HAP-1 (cell line): ENCODE measurements around the gene LAGE3.

Experiments used
- DNase-seq, 2 experiments: peaks; one replicate each; pipeline ENCODE4 v3.0.0-alpha.2; 2016 to 2020; ENCODE audit warnings: low spot score in 2 of 2
- H3K27me3 ChIP-seq: fragments of 250-450 bp; sonication (Bioruptor Pico); 2 replicates; pipeline ENCODE4 v1.5.1; 2020; ENCODE audit warnings: low read depth, mild to moderate bottlenecking, moderate library complexity
- H3K36me3 ChIP-seq: fragments of 250-450 bp; sonication (Bioruptor Pico); replicated peaks from 2 replicates; pipeline ENCODE4 v1.5.1; 2020; ENCODE audit warnings: mild to moderate bottlenecking
- H3K4me1 ChIP-seq: fragments of 250-450 bp; sonication (Bioruptor Pico); 2 replicates; pipeline ENCODE4 v1.5.1; 2020; ENCODE audit warnings: mild to moderate bottlenecking
- H3K4me3 ChIP-seq: fragments of 250-450 bp; sonication (Bioruptor Pico); 2 replicates; pipeline ENCODE4 v1.5.1; 2020; ENCODE audit warnings: mild to moderate bottlenecking, moderate library complexity
- H3K9me3 ChIP-seq: fragments of 250-450 bp; sonication (Bioruptor Pico); 2 replicates; pipeline ENCODE4 v1.5.1; 2020; ENCODE audit warnings: mild to moderate bottlenecking, moderate library complexity
- in situ Hi-C: fragments of 300-500 bp; cut with MboI; formaldehyde crosslinking; loops from 3 replicates; pipeline ENCODE4 v1.14.3; 2020; ENCODE audit warnings: low sequenced_read_pairs, inconsistent platforms, mixed read lengths

LAGE3 gene

DNA sequence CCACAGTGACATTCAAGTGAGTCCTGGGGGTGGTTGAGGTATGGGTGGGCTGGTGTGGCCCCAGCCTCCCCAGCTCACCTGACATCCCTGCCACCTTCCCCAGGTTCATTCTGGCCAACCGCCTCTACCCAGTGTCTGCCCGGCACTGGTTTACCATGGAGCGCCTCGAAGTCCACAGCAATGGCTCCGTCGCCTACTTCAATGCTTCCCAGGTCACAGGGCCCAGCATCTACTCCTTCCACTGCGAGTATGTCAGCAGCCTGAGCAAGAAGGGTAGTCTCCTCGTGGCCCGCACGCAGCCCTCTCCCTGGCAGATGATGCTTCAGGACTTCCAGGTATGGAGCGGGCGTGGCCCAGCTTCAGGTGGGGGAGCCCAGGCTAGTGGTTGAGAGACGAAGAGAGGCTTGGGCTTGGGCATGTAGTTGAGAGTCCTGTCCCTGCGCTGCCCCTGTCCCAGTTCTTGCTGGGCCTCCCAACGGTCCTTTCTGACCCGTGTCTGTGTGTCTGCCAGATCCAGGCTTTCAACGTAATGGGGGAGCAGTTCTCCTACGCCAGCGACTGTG, 43.8 kb downstream of the LAGE3 start:
- Histone ChIP-seq H3K4me3 (no peak overlapping the region), H3K36me3 (peaks cover 69% of the 10 kb centered on the region), H3K27me3 (no peaks in the 10 kb centered on the region), H3K4me1 (peaks cover 5% of the 10 kb centered on the region), H3K9me3 (no peaks in the 10 kb centered on the region)
- in situ Hi-C loops, result no loop called here
- DNase-seq, result no peak

- Histone ChIP-seq H3K9me3 (no peaks in the 10 kb centered on the region), H3K4me1 (peaks cover 8% of the 10 kb centered on the region), H3K36me3 (peaks cover 69% of the 10 kb centered on the region), H3K4me3 (no peak overlapping the region), H3K27me3 (no peaks in the 10 kb centered on the region)
- DNase-seq, result no peak
- in situ Hi-C loops, result no loop called here
These were observed 44.5 kb downstream of the LAGE3 start for GRCh38 chrX:154434394-154435168.

- in situ Hi-C loops, result no loop called here
- Histone ChIP-seq H3K4me3 (no peak overlapping the region), H3K27me3 (no peaks in the 10 kb centered on the region), H3K4me1 (peaks cover 13% of the 10 kb centered on the region), H3K36me3 (peaks cover 62% of the 10 kb centered on the region), H3K9me3 (no peaks in the 10 kb centered on the region)
- no peak for DNase-seq
These were observed 45.5 kb downstream of the LAGE3 start for GRCh38 chrX:154433605-154434004.

DNA sequence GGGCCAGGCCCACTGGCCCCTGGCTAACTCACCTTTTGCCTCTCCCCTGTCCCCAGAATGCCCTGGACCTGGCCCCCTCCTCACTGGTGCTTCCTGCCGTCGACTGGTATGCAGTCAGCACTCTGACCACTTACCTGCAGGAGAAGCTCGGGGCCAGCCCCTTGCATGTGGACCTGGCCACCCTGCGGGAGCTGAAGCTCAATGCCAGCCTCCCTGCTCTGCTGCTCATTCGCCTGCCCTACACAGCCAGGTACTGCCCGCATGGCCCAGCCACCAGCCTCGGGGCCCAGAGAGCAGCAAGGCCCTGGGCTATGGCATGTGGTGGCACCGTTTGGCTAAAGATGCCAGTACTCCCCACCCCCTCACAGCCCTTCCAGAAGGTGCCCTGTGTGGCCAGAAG, 46.9 kb downstream of the LAGE3 start:
- H3K36me3 ChIP-seq, result peaks cover 55% of the 10 kb centered on the region
- peaks cover 21% of the 10 kb centered on the region for H3K4me1 ChIP-seq
- no peaks in the 10 kb centered on the region for H3K27me3 ChIP-seq
- in situ Hi-C loops, result no loop called here
- no peak overlapping the region for H3K4me3 ChIP-seq
- no peaks in the 10 kb centered on the region for H3K9me3 ChIP-seq
- no peak for DNase-seq

- DNase-seq, result no peak
- in situ Hi-C loops, result no loop called here
- no peaks in the 10 kb centered on the region for H3K27me3 ChIP-seq
- H3K4me1 ChIP-seq, result peaks cover 21% of the 10 kb centered on the region
- H3K9me3 ChIP-seq, result no peaks in the 10 kb centered on the region
- peaks cover 54% of the 10 kb centered on the region for H3K36me3 ChIP-seq
- H3K4me3 ChIP-seq, result no peak overlapping the region
These were observed 47.7 kb downstream of the LAGE3 start for GRCh38 chrX:154431341-154431740.

- DNase-seq, result no peak
- no peak overlapping the region for H3K4me3 ChIP-seq
- H3K9me3 ChIP-seq, result no peaks in the 10 kb centered on the region
- H3K36me3 ChIP-seq, result peaks cover 49% of the 10 kb centered on the region
- peaks cover 16% of the 10 kb centered on the region for H3K4me1 ChIP-seq
- H3K27me3 ChIP-seq, result no peaks in the 10 kb centered on the region
- in situ Hi-C loops, result no loop called here
These were observed 48.2 kb downstream of the LAGE3 start for GRCh38 chrX:154430916-154431315.

- Histone ChIP-seq H3K4me1 (peaks cover 16% of the 10 kb centered on the region), H3K4me3 (no peak overlapping the region), H3K27me3 (no peaks in the 10 kb centered on the region), H3K9me3 (no peaks in the 10 kb centered on the region), H3K36me3 (peaks cover 45% of the 10 kb centered on the region)
- DNase-seq, result no peak
- in situ Hi-C loops, result no loop called here
These were observed 48.6 kb downstream of the LAGE3 start for GRCh38 chrX:154430479-154430878.

GRCh38 chrX:154429711-154430110, 49.4 kb downstream of the LAGE3 start:
- Histone ChIP-seq H3K36me3 (peaks cover 37% of the 10 kb centered on the region), H3K27me3 (no peaks in the 10 kb centered on the region), H3K9me3 (no peaks in the 10 kb centered on the region), H3K4me3 (peak overlapping the region; percentile 63), H3K4me1 (peaks cover 16% of the 10 kb centered on the region)
- DNase-seq, result no peak
- in situ Hi-C loops, result no loop called here

DNA sequence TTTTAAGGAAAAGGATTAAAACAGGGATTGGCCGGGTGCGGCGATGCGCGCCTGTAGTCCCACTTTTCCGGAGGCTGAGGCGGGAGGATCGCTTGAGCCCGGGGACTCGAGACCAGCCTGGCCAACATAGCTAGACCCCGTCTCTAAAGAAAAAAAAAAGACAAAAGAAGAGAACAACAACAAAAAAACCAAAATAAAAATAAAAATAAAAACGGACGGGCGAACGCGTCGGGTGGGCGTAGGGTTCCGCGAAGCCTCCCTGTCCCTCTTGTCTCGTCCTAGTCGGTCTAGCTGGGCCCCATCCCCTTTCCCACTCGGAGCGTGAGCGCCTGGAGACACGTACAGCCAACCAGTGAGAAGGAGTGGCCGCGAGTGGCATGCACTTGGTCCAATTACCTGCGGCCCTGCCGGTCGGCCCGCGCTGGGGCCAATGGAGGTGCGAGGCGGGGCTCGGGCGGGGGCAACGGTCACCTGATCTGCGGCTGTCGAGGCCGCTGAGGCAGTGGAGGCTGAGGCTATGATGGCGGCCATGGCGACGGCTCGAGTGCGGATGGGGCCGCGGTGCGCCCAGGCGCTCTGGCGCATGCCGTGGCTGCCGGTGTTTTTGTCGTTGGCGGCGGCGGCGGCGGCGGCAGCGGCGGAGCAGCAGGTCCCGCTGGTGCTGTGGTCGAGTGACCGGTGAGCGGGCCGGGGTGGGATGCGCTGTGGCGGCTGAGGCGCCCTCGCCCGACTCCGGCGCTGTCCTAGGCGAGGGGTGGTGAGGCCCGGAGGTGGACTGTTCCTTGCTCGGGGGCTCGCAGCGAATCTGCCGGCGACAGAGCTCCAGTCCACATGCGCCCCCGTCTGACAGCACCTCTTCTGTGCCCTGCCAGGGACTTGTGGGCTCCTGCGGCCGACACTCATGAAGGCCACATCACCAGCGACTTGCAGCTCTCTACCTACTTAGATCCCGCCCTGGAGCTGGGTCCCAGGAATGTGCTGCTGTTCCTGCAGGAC, 50.6 kb downstream of the LAGE3 start, which contains the start of gene ATP6AP1:
ATP6AP1 (plus strand) TSS at position 502 of the 996 bp plus-strand sequence; CDS start at position 518, 16 bp downstream.
- H3K9me3 ChIP-seq, result no peaks in the 10 kb centered on the region
- DNase-seq, result peak; percentile 95 to 98
- in situ Hi-C loops, result no loop called here
- peak within 1 kb of the TSS; percentile 63 for H3K4me3 ChIP-seq
- H3K27me3 ChIP-seq, result no peaks in the 10 kb centered on the region
- H3K36me3 ChIP-seq, result peaks cover 26% of the 10 kb centered on the region
- peaks cover 16% of the 10 kb centered on the region for H3K4me1 ChIP-seq
